ENCODE measurements around the gene ANKRD33. TPM values are rescaled to one million over a fixed set of nuclear protein-coding genes. Genes with fewer than 3 reads are reported as not detected.

The ANKRD33 gene
- total and polyA plus RNA-seq, 2 of the 4 experiments (the other 2 are of a cell fraction) = under 0.01 to 0.03 TPM

- H3K18ac ChIP-seq (ENCODE audit: low read depth, low read length) = no peak overlapping the region
- no peak overlapping the region for H2AK9ac ChIP-seq (replicated peaks; ENCODE audit: low read depth, low read length, poor library complexity)
- peaks cover 44% of the 10 kb centered on the region for H3K27me3 ChIP-seq (ENCODE audit: control insufficient read depth, insufficient read depth, low read length)
- H3K9me1 ChIP-seq (ENCODE audit: insufficient read depth, low read length) = no peaks in the 10 kb centered on the region
- no peak overlapping the region for H3K27ac ChIP-seq (ENCODE audit: insufficient read depth, low read length)
- CTCF ChIA-PET = interaction anchor here (0.6 kb wide), 1 partner anchor 70 kb away, joined by 3 read pairs; no protein-coding TSS in a partner anchor
- H2AFZ ChIP-seq (replicated peaks; ENCODE audit: low read length, poor library complexity) = peak overlapping the region; percentile 81
- peaks cover 2% of the 10 kb centered on the region for H3K4me1 ChIP-seq (ENCODE audit: control insufficient read depth, insufficient read depth, low read length)
- no peak overlapping the region; the same call in 1 of the 2 replicates for H3K4me2 ChIP-seq (ENCODE audit: low read depth, low read length)
- H3K79me1 ChIP-seq (ENCODE audit: low read depth in 1 of 2, low read length in 2 of 2) = no peaks in the 10 kb centered on the region
- ATAC-seq (ENCODE audit: low read depth) (peak; percentile 8; the same call in 1 of the 2 replicates), DNase-seq (no peak)
- TF ChIP-seq USF2 (IDR thresholded peaks at IDR 0.05; ENCODE audit: low read depth, low read length) = no peak
- TF ChIP-seq ELK1 (IDR thresholded peaks at IDR 0.05; ENCODE audit: borderline replicate concordance, low read depth, low read length) = no peak
- no peak for TF ChIP-seq RAD21 (IDR thresholded peaks at IDR 0.05; ENCODE audit: low read length)
- no peak for TF ChIP-seq SMC3 (IDR thresholded peaks at IDR 0.05; ENCODE audit: low read depth, low read length)
- TF ChIP-seq RFX5 (IDR thresholded peaks at IDR 0.05; ENCODE audit: low read depth, low read length) = no peak
- TF ChIP-seq MAZ (IDR thresholded peaks at IDR 0.05; ENCODE audit: borderline replicate concordance, low read depth, low read length) = no peak
- no peak for TF ChIP-seq FOS (IDR thresholded peaks at IDR 0.05; ENCODE audit: low read depth, low read length)
- no peak for TF ChIP-seq MXI1 (IDR thresholded peaks at IDR 0.05; ENCODE audit: borderline replicate concordance, low read depth, low read length)
- in situ Hi-C loops (cut with MboI; ENCODE audit: low sequenced_read_pairs) = no loop called here
- H2BK120ac ChIP-seq (ENCODE audit: low read depth, low read length) = no peak overlapping the region
- intact Hi-C loops (cut with micrococcal nuclease) = no loop called here
- H3K4me3 ChIP-seq (ENCODE audit: insufficient read depth, low read depth, low read length) = no peak overlapping the region; the same call in 1 of the 2 replicates
- H2BK15ac ChIP-seq (ENCODE audit: low read depth, low read length) = no peak overlapping the region
- no peak overlapping the region for H3K23ac ChIP-seq (ENCODE audit: low read depth, low read length)
- H4K20me1 ChIP-seq (ENCODE audit: insufficient read depth, low read length) = no peaks in the 10 kb centered on the region
- dilution Hi-C loops (cut with HindIII; ENCODE audit: low sequenced_read_pairs, unreplicated experiment) = loop anchor here (25.0 kb wide), 1 partner anchor 93 kb away; the partner anchor contains the start of gene ACVR1B
- no peak overlapping the region for H3K4ac ChIP-seq (ENCODE audit: low read depth, low read length)
- H3K9ac ChIP-seq (ENCODE audit: low read depth, low read length) = no peak overlapping the region
- no peak overlapping the region for H3K14ac ChIP-seq (replicated peaks; ENCODE audit: low read depth, low read length)
- no peak overlapping the region for H2AK5ac ChIP-seq (ENCODE audit: low read depth, low read length)
- H4K5ac ChIP-seq (ENCODE audit: low read depth, low read length) = no peak overlapping the region
- no peaks in the 10 kb centered on the region for H3K36me3 ChIP-seq (ENCODE audit: control insufficient read depth, insufficient read depth, low read length)
- H4K91ac ChIP-seq (ENCODE audit: insufficient read depth, low read depth, low read length) = no peak overlapping the region
- H3K9me3 ChIP-seq (ENCODE audit: control insufficient read depth, insufficient read depth, low read length) = no peaks in the 10 kb centered on the region
- no peak overlapping the region for H4K8ac ChIP-seq (ENCODE audit: low read depth in 2 of 2, low read length in 2 of 2)
- no CpG with 5 or more reads among the region's 20 CpGs for WGBS, 2 experiments (ENCODE audit: extremely low coverage in 2 of 2, insufficient read length in 1 of 2)
- no TSS peak for BruUV-seq (replicated peaks)
- H2BK5ac ChIP-seq (ENCODE audit: low read depth, low read length, poor library complexity, severe bottlenecking) = no peak overlapping the region
- H2BK20ac ChIP-seq (ENCODE audit: low read depth, low read length) = no peak overlapping the region
- POLR2A ChIA-PET (ENCODE audit: unreplicated experiment) = no interaction called here
- no peak overlapping the region for H3K56ac ChIP-seq (ENCODE audit: extremely low read depth, insufficient read depth, low read length)
These were observed 18.4 kb upstream of the ANKRD33 start for GRCh38 chr12:51869496-51869865.

All from IMR-90 (cell line).